NCI-H1092 treated with DMSO at 0.1 percent for 48 hours (cell line): Measurements from ENCODE around the gene OR2S2.
"Not testable (repeated sequence)": the region's sequence is repeated elsewhere in the genome, so short reads cannot be mapped to it uniquely, and the experiment has no call there.

Experiments
- DNase-seq: peaks from one replicate; lab custom pipeline; 2025; lab: John Stamatoyannopoulos, UW

Gene OR2S2

GRCh38 chr9:35958104-35958837 lies at the start of gene OR2S2:
TSS of gene OR2S2 (minus strand) at chr9:35958154. CDS start at chr9:35958098, 56 bp downstream.
- DNase-seq, result no peak

GRCh38 chr9:36007316-36007708 lies 49.4 kb upstream of the OR2S2 start:
- DNase-seq, result no peak

DNA sequence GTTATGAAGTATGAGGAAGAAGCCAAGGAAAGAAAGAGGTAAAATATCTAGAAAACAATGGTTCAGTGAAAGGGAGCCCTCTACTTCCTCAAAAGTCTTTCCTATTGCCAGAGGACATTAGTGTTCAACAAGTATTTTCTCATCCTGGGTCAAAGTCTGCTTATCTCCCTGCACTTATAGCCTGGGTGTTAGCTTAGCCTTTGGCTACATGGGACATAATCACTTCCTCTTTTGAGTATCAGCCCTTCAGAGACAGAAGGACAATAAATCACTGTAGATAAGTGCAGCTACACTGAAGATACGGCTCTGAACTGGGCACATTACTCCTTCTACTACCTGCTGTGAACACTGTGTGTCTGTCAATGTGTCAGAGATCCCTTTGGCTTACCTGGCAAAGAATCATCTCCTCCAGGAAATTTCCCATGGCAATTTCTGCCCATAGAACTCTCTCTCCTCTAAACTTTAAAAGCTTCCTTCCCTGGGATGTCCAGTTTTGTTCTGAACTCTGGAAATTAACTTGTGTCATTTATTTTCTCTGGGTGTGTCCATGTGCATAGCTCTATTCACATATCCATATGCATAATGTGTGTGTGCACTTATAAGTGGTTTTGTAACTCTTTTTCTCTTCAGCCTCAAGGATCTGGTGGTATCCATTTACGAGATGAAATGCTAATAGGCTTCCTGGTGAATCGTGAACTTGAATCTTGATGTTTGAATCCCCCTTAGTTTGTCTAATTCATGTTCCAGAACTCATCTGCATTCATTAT lies 48.8 kb upstream of the OR2S2 start:
- no peak for DNase-seq

GRCh38 chr9:36005891-36006290 lies 47.9 kb upstream of the OR2S2 start:
- DNase-seq, result no peak

DNA sequence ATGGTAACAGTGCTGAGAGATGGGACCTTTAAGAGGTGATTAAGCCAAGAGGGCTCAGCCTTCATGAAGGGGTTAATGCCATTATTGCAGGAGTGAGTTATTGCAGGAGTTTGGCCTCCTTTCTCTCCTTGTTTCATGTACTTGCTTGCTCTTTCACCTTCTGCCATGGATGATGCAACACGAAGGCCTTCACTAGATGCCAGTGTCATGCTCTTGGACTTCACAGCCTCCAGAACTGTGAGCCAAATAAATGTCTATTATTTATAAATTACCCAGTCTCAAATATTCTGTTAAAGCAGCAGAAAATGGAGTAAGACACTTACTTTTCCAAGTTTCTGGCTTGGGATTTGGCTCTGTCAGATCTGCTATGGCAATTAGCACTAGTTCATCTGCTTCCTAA lies 40.4 kb upstream of the OR2S2 start:
- no peak for DNase-seq

GRCh38 chr9:35997016-35997415 lies 39.1 kb upstream of the OR2S2 start:
- DNase-seq, result not testable (repeated sequence)

GRCh38 chr9:35996358-35996970 lies 38.5 kb upstream of the OR2S2 start:
- DNase-seq, result no peak

DNA sequence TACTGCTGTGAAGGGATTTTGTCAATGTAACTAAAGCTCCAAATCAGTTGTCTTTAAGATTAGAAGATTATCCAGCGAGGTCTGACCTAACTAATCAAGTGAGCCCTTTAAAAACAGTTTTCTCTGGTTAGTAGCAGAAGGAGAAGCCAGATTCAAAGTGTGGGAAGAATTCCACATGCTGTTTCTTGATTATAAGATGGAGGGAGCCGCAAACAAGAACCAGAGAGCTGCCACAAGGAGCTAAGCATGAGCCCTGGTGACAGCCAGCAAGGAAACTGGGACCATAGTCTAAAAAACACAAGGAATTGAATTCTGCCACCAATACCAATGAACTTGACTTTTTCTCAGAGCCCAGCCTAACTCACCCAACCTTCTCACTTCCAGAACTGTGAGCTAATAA lies 37.0 kb upstream of the OR2S2 start:
- no peak for DNase-seq

DNA sequence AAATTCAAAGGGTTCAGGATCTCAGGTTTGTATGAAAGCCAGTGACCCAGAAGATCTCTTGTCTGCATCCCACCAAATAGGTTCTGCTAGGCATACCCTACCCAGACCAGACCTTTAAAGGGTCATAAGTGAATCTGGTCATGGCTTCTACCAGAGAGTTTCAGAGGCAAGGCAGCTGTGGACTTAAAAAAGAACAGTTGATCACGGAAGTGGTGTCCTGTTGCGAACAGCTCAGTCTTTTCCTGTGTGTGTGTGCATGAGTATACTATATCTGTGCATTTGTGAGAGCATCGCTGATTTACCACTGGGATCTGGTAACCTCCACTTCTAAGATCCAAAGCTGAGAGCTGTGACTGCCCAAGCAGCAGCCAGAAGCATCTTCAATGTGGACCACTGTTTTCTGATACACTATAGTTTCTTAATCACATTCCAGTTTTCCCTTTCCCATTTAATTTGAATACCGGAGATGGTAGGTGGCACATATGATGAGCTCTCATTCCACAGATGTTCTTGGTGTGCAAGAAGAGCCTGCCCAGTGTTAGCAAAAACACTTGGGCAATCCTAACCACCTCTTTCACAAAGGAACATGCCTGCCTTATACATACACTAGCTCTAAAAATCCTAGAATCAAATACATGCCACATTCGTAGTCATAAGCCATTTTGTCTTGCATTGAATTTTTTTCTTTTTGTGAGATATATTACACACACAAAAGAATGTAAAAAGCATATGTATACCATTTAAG lies 36.2 kb upstream of the OR2S2 start:
- no peak for DNase-seq

GRCh38 chr9:35993136-35993535 lies 35.2 kb upstream of the OR2S2 start:
- not testable (repeated sequence) for DNase-seq

GRCh38 chr9:35990155-35990554 lies 32.2 kb upstream of the OR2S2 start:
- no peak for DNase-seq

DNA sequence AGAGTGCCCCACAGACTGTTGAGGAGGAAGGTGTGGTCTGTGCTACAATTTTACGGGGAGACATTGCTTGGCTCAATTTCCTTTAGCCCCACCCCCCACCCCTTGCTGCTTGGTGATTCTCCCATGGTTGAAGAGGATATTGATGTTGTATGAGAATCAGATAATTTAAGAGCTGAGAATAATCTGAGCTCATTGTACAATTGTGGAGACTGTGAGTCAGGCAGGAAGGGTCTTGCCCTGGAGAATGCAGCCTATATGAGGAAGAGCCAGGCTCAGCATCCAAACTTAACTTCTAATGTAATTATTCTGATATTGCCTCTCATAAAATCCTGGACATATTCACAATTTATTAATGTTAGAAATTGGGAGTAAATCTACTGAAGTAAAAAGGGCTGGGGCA lies 26.1 kb upstream of the OR2S2 start:
- DNase-seq, result no peak

DNA sequence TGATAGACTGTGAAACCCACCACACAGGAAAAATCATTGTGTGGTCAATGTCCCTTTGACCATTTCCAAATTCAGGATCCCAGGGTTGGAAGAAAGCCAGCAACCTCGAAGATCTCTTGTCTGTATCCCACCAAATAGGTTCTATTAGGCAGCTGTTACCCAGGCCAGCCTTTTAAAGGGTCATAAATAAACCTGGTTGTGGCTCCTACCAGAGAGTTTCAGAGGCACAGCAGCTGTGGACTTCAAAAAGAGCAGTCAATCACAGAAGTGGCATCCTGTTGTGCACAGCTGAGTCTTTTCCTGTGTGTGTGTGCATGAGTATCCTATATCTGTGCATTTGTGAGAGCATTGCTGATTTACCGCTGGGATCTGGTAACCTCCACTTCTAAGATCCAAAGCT lies 23.7 kb upstream of the OR2S2 start:
- DNase-seq, result no peak

DNA sequence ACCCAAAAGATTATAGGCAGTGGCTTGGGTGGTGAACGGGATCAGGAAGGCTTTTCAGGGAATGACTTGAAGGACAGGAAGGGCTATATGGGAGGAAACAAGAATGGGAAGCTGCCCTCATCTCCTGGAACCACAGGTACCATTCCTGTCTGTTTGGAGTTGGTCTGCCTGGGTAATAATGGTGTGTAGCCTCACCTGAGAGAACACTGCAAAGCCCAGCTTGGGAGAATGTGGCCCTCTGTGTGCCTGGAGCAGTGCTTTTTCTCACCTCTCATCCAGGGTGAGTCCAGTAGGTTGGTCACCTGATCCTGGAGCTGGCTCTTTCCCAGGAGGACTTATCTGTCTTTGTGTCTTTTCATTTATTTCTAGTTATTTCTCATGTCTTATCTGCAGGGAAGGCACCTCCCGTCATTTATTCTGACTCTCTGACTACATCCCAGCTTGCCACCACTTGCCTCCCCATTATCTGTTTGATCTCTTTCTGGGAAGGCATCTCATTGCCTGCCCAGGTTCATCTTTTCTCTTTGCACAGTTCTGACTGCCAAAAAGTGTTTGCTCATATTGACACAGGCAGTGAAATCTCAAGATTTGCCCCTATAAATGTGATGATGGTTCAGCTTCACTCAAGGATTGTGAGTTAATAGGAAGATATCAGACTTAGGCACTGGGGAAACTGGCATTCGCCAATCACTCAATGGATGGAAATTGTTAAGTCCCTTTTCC lies 22.5 kb upstream of the OR2S2 start:
- DNase-seq, result no peak

DNA sequence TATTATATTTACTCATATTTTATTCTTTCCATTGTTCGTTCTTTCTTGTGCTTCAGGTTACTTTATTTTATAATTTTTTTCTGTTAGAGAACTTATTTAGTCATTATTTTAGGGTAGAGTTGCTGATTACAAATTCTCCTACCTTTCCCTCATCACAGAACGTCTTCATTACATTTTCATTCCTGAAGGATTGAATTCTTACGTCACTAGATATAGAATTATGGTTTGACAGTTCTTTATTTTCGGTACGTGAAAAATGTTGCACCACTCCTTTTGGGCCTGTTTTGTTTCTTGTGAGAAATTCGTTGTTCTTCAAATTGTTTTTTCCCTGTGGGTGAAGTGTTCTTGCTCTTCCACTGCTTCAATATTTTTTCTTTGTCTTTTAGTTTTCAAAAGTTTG lies 20.8 kb upstream of the OR2S2 start:
- DNase-seq, result no peak

DNA sequence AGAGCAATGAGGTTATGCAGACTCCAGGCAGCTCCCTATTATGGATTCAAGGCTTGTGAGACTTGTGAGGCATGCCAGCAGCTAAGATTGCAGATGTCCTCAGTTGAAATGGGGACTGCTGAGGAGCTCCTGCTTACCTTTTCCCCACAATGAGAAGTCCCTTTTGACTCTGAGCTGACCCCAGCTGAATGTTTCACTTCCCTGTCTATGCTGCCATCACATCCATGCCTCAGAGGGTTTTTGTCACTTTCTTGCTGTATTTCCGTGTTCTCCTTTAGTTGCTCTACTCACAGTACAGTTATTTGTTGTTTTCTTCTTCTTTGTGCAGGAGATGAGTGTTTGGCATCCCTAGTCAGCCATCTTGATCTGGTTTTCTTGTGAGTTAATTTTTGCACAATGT lies 18.8 kb upstream of the OR2S2 start:
- DNase-seq, result no peak

DNA sequence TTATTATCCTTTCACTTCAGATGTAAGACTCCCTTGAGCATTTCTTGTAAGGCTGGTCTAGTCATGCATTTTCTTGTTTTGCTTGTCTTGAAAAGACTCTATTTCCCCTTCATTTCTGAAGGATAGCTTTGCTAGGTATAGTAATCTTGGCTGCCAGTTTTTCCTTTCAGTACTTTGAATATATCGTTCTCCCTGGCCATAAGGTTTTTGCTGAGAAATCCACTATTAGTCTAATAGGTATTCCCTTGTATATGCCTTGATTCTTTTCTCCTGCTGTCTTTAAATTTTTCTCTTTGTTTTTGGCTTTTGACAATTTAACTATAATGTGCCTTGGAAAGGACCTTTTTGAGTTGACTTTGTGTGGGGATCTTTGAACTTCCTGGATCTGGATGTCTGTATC lies 16.8 kb upstream of the OR2S2 start:
- no peak for DNase-seq

- DNase-seq, result no peak
These were observed 14.1 kb upstream of the OR2S2 start for GRCh38 chr9:35972093-35972492.

- no peak for DNase-seq
These were observed 9.1 kb upstream of the OR2S2 start for GRCh38 chr9:35967042-35967441.

DNA sequence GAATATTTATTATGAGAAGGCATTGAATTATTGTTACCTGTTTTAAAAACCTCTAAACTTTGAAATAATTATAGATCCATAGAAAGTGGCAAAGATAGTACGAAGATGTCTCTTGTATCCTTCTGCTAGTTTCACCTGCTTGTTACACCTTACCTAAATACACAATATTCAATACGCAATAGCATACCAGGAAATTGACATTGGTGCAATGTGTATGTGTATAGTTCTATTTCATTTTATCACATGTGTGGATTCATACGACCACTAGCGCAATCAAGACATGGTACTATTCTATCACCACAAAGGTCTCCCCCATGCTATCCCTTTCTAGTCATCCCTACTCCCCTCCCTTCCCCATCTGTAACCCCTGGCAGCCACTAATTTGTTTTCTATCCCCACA lies 8.5 kb upstream of the OR2S2 start:
- no peak for DNase-seq

DNA sequence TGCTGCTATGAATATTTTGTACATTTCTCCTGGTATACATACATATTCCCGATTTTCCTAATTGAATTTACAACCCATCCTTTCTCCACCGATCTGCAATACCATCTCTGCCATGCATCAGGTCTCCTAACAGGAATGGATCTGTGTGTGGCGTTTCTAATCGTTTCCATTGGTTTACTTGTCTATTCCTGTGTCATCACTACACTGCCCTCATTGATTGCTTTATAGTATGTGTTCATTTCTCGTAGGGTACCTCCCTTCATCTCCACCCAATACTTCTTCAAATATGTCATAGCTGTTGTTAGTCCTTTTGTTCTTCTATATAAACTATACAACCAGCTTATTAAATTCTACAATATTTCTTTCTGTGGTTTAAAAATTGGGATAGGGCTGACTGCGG lies 7.1 kb upstream of the OR2S2 start:
- DNase-seq, result no peak
